Measurements from ENCODE around the gene RCSD1. TPM values are rescaled to one million over a fixed set of nuclear protein-coding genes. Genes with fewer than 3 reads are reported as not detected.
A peak's percentile ranks its signal among the peaks of the same experiment; 100 is the strongest.

Gene RCSD1
- total and polyA plus RNA-seq, 2 of the 4 experiments (the other 2 are of a cell fraction), result 0.03 TPM; not detected in 1

DNA sequence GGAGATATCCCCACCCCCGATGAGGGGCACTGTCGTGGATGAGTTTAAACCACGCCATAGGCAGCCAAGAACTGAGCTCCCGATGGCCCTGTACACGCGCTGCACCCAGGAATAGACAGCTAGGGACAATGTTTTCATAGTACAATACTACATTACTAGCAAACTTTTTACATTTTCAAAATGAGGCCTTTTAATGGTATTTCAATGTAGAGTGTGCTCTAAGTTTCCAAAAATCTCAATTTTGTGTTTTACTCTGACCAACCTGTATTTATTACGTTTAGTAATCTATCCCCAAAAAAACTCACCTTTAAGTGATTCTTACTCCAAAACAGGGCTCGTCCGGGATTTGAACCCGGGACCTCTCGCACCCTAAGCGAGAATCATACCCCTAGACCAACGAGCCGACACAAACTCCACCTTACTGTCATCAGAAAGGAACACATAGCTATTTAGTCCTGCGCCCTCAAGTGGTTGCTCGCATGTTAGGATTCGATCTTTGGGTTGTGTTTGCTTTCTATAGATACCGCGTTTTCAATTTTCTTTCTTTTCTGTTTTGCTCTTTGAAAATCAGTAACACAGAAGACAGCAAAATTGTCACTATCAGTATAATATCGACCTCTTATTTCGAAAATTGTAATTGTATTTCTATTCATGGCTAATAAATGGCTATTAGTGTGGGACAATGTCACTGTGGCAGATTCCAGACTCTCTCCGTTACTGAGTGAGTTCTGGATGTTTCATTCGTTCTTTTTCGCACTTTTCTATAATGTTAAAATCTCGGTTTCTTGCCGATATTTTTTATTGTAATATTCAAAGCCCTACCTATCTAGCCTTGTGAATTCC is 85.3 kb downstream of the RCSD1 start:
- Histone ChIP-seq H2AK9ac (replicated peaks; ENCODE audit: low read depth, low read length, poor library complexity) (no peak overlapping the region), H3K14ac (replicated peaks; ENCODE audit: low read depth, low read length) (peak overlapping the region; percentile 76), H2BK15ac (ENCODE audit: low read depth, low read length) (no peak overlapping the region; the same call in 2 of the 3 replicates), H4K5ac (ENCODE audit: low read depth, low read length) (no peak overlapping the region; the same call in 1 of the 2 replicates), H3K4me2 (ENCODE audit: low read depth, low read length) (peak overlapping the region; percentile 79), H2BK5ac (ENCODE audit: low read depth, low read length, poor library complexity, severe bottlenecking) (peak overlapping the region; percentile 47), H3K36me3 (ENCODE audit: control insufficient read depth, insufficient read depth, low read length) (no peaks in the 10 kb centered on the region), H2BK120ac (ENCODE audit: low read depth, low read length) (no peak overlapping the region), H3K27me3 (ENCODE audit: control insufficient read depth, insufficient read depth, low read length) (peaks cover 2% of the 10 kb centered on the region; the same call in 1 of the 2 replicates), H3K4me3 (ENCODE audit: insufficient read depth, low read depth, low read length) (peak overlapping the region; percentile 53), H3K9me3 (ENCODE audit: control insufficient read depth, insufficient read depth, low read length) (no peaks in the 10 kb centered on the region), H4K91ac (ENCODE audit: insufficient read depth, low read depth, low read length) (no peak overlapping the region), H3K79me1 (ENCODE audit: low read depth in 1 of 2, low read length in 2 of 2) (no peaks in the 10 kb centered on the region), H4K8ac (ENCODE audit: low read depth in 2 of 2, low read length in 2 of 2) (peak overlapping the region in 1 of 2 experiments; percentile 47; a peak in 1 of 4 replicates), H3K23ac (ENCODE audit: low read depth, low read length) (peak overlapping the region; percentile 57; the same call in 1 of the 2 replicates), H3K27ac (ENCODE audit: insufficient read depth, low read length) (peak overlapping the region; percentile 37), H3K9me1 (ENCODE audit: insufficient read depth, low read length) (no peaks in the 10 kb centered on the region), H2AFZ (replicated peaks; ENCODE audit: low read length, poor library complexity) (peak overlapping the region; percentile 83), H3K4me1 (ENCODE audit: control insufficient read depth, insufficient read depth, low read length) (no peaks in the 10 kb centered on the region), H2BK20ac (ENCODE audit: low read depth, low read length) (no peak overlapping the region), H2AK5ac (ENCODE audit: low read depth, low read length) (no peak overlapping the region), H4K20me1 (ENCODE audit: insufficient read depth, low read length) (no peaks in the 10 kb centered on the region), H3K4ac (ENCODE audit: low read depth, low read length) (peak overlapping the region; percentile 28; the same call in 1 of the 2 replicates), H3K18ac (ENCODE audit: low read depth, low read length) (peak overlapping the region; percentile 5; the same call in 1 of the 2 replicates), H3K9ac (ENCODE audit: low read depth, low read length) (peak overlapping the region; percentile 47), H3K56ac (ENCODE audit: extremely low read depth, insufficient read depth, low read length) (peak overlapping the region; percentile 17; the same call in 1 of the 2 replicates)
- in situ Hi-C loops (cut with MboI; ENCODE audit: low sequenced_read_pairs) (loop anchor here (10.0 kb wide), 1 partner anchor 369 kb away; no protein-coding TSS in a partner anchor), intact Hi-C loops (cut with micrococcal nuclease) (loop anchor here (5.0 kb wide), 1 partner anchor 462 kb away; the partner anchor contains the start of gene TIPRL), dilution Hi-C loops (cut with HindIII; ENCODE audit: low sequenced_read_pairs, unreplicated experiment) (no loop called here)
- ATAC-seq (ENCODE audit: low read depth) (peak; percentile 51), DNase-seq (peak; percentile 83)
- ChIA-PET CTCF (interaction anchor here (0.7 to 2.5 kb wide), 10 partner anchors 9 to 269 kb away, joined by 3 to 10 read pairs (median 3); no protein-coding TSS in a partner anchor), POLR2A (ENCODE audit: unreplicated experiment) (no interaction called here)
- TF ChIP-seq POLR2A (IDR thresholded peaks at IDR 0.05; ENCODE audit: low read depth, low read length) (no peak), USF2 (IDR thresholded peaks at IDR 0.05; ENCODE audit: low read depth, low read length) (no peak), MXI1 (IDR thresholded peaks at IDR 0.05; ENCODE audit: borderline replicate concordance, low read depth, low read length) (no peak), CHD1 (IDR thresholded peaks at IDR 0.05; ENCODE audit: low read depth, low read length) (peak; percentile 79; the same call in 1 of the 2 replicates), MAFK (IDR thresholded peaks at IDR 0.05; ENCODE audit: low read depth, low read length) (0 out of 2 replicates have a peak, but pooled peaks have one; percentile 16), RAD21 (IDR thresholded peaks at IDR 0.05; ENCODE audit: low read length) (peak; percentile 46), SMC3 (IDR thresholded peaks at IDR 0.05; ENCODE audit: low read depth, low read length) (peak; percentile 48), FOS (IDR thresholded peaks at IDR 0.05; ENCODE audit: low read depth, low read length) (peak; percentile 89)
- TF ChIP-seq, protein P1, sequence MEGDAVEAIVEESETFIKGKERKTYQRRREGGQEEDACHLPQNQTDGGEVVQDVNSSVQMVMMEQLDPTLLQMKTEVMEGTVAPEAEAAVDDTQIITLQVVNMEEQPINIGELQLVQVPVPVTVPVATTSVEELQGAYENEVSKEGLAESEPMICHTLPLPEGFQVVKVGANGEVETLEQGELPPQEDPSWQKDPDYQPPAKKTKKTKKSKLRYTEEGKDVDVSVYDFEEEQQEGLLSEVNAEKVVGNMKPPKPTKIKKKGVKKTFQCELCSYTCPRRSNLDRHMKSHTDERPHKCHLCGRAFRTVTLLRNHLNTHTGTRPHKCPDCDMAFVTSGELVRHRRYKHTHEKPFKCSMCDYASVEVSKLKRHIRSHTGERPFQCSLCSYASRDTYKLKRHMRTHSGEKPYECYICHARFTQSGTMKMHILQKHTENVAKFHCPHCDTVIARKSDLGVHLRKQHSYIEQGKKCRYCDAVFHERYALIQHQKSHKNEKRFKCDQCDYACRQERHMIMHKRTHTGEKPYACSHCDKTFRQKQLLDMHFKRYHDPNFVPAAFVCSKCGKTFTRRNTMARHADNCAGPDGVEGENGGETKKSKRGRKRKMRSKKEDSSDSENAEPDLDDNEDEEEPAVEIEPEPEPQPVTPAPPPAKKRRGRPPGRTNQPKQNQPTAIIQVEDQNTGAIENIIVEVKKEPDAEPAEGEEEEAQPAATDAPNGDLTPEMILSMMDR (conservative IDR thresholded peaks at IDR 0.05; ENCODE audit: low read depth, low read length), result peak; percentile 94
- BruUV-seq (replicated peaks), result no TSS peak
- no CpG with 5 or more reads among the region's 26 CpGs for WGBS, 2 experiments (ENCODE audit: extremely low coverage in 2 of 2, insufficient read length in 1 of 2)

Measured in IMR-90 (cell line).